Left lobe of liver (tissue), 2 donors: Measurements from ENCODE around the gene ARHGAP15. TPM values are rescaled to one million over a fixed set of nuclear protein-coding genes. Genes with fewer than 3 reads are reported as not detected.

Experiments
- ATAC-seq: fragments of 200-7000 bp; cut with Tn5 transposase; one replicate; pipeline ENCODE4 v1.9.1; 2020; ENCODE audit warnings: mild to moderate bottlenecking, moderate library complexity
- DNase-seq: peaks from one replicate; pipeline ENCODE4 v3.0.0-alpha.2; 2020; ENCODE audit warnings: low spot score
- total RNA-seq: library from RNA; stranded (reverse); gene quantifications from one replicate; pipeline ENCODE4 v1.2.1, GENCODE V29; 2021
- donor health status: DM: no; HTN: no; CAD: no; lungs with moderate emphysema.
- donor health status: DM: no; HTN: yes; CAD: no.

ARHGAP15 gene
- total RNA-seq, 1 donor from 2014 or later: 2.3 TPM

- peak; percentile 56 for DNase-seq
- peak; percentile 89 for ATAC-seq
These were observed 130.2 kb downstream of the ARHGAP15 start for GRCh38 chr2:143259368-143259958.

GRCh38 chr2:143261986-143262385, 132.8 kb downstream of the ARHGAP15 start:
- no peak for DNase-seq
- ATAC-seq: no peak

GRCh38 chr2:143262389-143262788, 133.2 kb downstream of the ARHGAP15 start:
- ATAC-seq: no peak

GRCh38 chr2:143263066-143263625, 133.9 kb downstream of the ARHGAP15 start:
- ATAC-seq (peak; percentile 71), DNase-seq (no peak)

More at GRCh38 chr2:143262389-143262788, 133.2 kb downstream of the ARHGAP15 start:
- no peak for DNase-seq

- ATAC-seq: no peak
- no peak for DNase-seq
These were observed 135.6 kb downstream of the ARHGAP15 start for GRCh38 chr2:143264851-143265250.

- DNase-seq (no peak), ATAC-seq (no peak)
These were observed 150.5 kb downstream of the ARHGAP15 start for GRCh38 chr2:143279672-143280071.

GRCh38 chr2:143280097-143280757, 151.0 kb downstream of the ARHGAP15 start:
- DNase-seq (no peak), ATAC-seq (no peak)

- ATAC-seq (no peak), DNase-seq (no peak)
These were observed 153.5 kb downstream of the ARHGAP15 start for GRCh38 chr2:143282684-143283083.

- peak; percentile 62 for ATAC-seq
- no peak for DNase-seq
These were observed 155.0 kb downstream of the ARHGAP15 start for GRCh38 chr2:143284087-143284675.

- ATAC-seq (no peak), DNase-seq (no peak)
These were observed 159.8 kb downstream of the ARHGAP15 start for GRCh38 chr2:143289025-143289424.

- ATAC-seq: no peak
- DNase-seq: no peak
These were observed 161.0 kb downstream of the ARHGAP15 start for GRCh38 chr2:143290221-143290620.

GRCh38 chr2:143294068-143294467, 164.8 kb downstream of the ARHGAP15 start:
- DNase-seq (no peak), ATAC-seq (peak; percentile 70)

- DNase-seq (no peak), ATAC-seq (no peak)
These were observed 166.9 kb downstream of the ARHGAP15 start for GRCh38 chr2:143296089-143296488.

- ATAC-seq (no peak), DNase-seq (no peak)
These were observed 168.0 kb downstream of the ARHGAP15 start for GRCh38 chr2:143297182-143297581.

- ATAC-seq: no peak
- DNase-seq: no peak
These were observed 171.3 kb downstream of the ARHGAP15 start for GRCh38 chr2:143300536-143300935.

GRCh38 chr2:143311426-143311825, 182.2 kb downstream of the ARHGAP15 start:
- no peak for ATAC-seq
- no peak for DNase-seq

- no peak for DNase-seq
- ATAC-seq: no peak
These were observed 183.2 kb downstream of the ARHGAP15 start for GRCh38 chr2:143312441-143312840.

GRCh38 chr2:143313861-143314260, 184.6 kb downstream of the ARHGAP15 start:
- DNase-seq: no peak
- ATAC-seq: no peak

GRCh38 chr2:143321994-143322393, 192.8 kb downstream of the ARHGAP15 start:
- DNase-seq (no peak), ATAC-seq (no peak)

GRCh38 chr2:143329288-143329687, 200.1 kb downstream of the ARHGAP15 start:
- ATAC-seq (no peak), DNase-seq (no peak)

- no peak for DNase-seq
- no peak for ATAC-seq
These were observed 204.1 kb downstream of the ARHGAP15 start for GRCh38 chr2:143333168-143333791.

GRCh38 chr2:143333847-143334246, 204.6 kb downstream of the ARHGAP15 start:
- ATAC-seq (no peak), DNase-seq (no peak)
